Kidney (tissue), 14 donors: ENCODE data around the gene KLHDC2. TPM values are rescaled to one million over a fixed set of nuclear protein-coding genes. Genes with fewer than 3 reads are reported as not detected.
"Not testable (repeated sequence)": the region's sequence is repeated elsewhere in the genome, so short reads cannot be mapped to it uniquely, and the experiment has no call there.

Experiments
- DNase-seq, 5 donors: peaks; one replicate each; pipeline ENCODE4 v3.0.0-alpha.2; 2013 to 2020
- FAIRE-seq: peaks from 2 replicates; lab custom pipeline; 2012; peaks lifted over from hg19 to GRCh38; lab: Jason Lieb, UNC
- H3K27ac ChIP-seq, 2 donors: one replicate each; pipeline ENCODE4 v1.7.0; 2013; ENCODE audit warnings: low read depth in 2 of 2, low read length in 2 of 2, inconsistent platforms in 1 of 2
- H3K27me3 ChIP-seq: one replicate; pipeline ENCODE4 v1.7.1; 2013; ENCODE audit warnings: low read length, inconsistent platforms; ENCODE audit not compliant: control insufficient read depth, insufficient read depth
- H3K36me3 ChIP-seq, 3 donors: one replicate each; pipeline versions ENCODE4 v1.7.0 to v1.7.1; 2013; ENCODE audit warnings: low read length in 3 of 3, control low read depth in 1 of 3, inconsistent platforms in 1 of 3; ENCODE audit not compliant: insufficient read depth in 3 of 3, control insufficient read depth in 2 of 3
- H3K4me1 ChIP-seq, 3 donors: one replicate each; pipeline versions ENCODE4 v1.7.0 to v1.7.1; 2013; ENCODE audit warnings: low read length in 3 of 3, inconsistent platforms in 1 of 3, low read depth in 1 of 3; ENCODE audit not compliant: control insufficient read depth in 2 of 3, insufficient read depth in 2 of 3
- H3K4me3 ChIP-seq, 3 donors: one replicate each; pipeline versions ENCODE4 v1.7.0 to v1.8.1; 2013; ENCODE audit warnings: low read length in 3 of 3, control low read depth in 1 of 3, inconsistent platforms in 1 of 3
- H3K9ac ChIP-seq, 3 donors: one replicate each; pipeline versions ENCODE4 v1.7.0 to v1.7.1; 2013; ENCODE audit warnings: low read length in 3 of 3, control low read depth in 1 of 3, inconsistent platforms in 1 of 3
- H3K9me3 ChIP-seq, 3 donors: one replicate each; pipeline versions ENCODE4 v1.7.0 to v1.7.1; 2013; ENCODE audit warnings: low read length in 3 of 3, control low read depth in 1 of 3, inconsistent platforms in 1 of 3; ENCODE audit not compliant: control insufficient read depth in 2 of 3, insufficient read depth in 1 of 3
- intact Hi-C: fragments of 100-400 bp; cut with DNase I; formaldehyde crosslinking; loops from one replicate; pipeline ENCODE4 v1.11.1; 2022
- polyA plus RNA-seq: library from polyadenylated mRNA; stranded (reverse); fragments of 350-450 nt; fragmentation: Illumina TruSeq; extraction: RNeasy Lipid Tissue Mini Kit (QIAGEN cat#74804); gene quantifications from one replicate; pipeline ENCODE4 v1.2.3, GENCODE V29; 2014; ENCODE audit warnings: low read depth, low replicate concordance; ENCODE audit not compliant: insufficient read depth
- total RNA-seq: library from RNA; stranded (reverse); fragmentation: NEBNext Ultra II Directional; extraction: Animal tissue kit (Norgen Biotek cat#: 25700); gene quantifications from one replicate; pipeline ENCODE4 v1.2.1, GENCODE V29; 2021
- TF ChIP-seq, protein P1 (sequence below): IDR thresholded peaks from 3 replicates; pipeline ENCODE4 v1.5.1; 2012; ENCODE audit warnings: mild to moderate bottlenecking, moderate library complexity, borderline replicate concordance; ENCODE audit not compliant: insufficient read depth; ENCODE audit errors: extremely low read depth
- donor health status: control.
- donor health status: control.
- donor health status: control.
- donor health status: control.
- donor health status: control.
- donor health status: DM: yes; HTN: yes; CAD: no.
- donor health status: Normal renal cell carcinoma (clear cell type).

The KLHDC2 gene
- total and polyA plus RNA-seq, 2 donors from 2014 or later: 58.7 to 83.4 TPM

DNA sequence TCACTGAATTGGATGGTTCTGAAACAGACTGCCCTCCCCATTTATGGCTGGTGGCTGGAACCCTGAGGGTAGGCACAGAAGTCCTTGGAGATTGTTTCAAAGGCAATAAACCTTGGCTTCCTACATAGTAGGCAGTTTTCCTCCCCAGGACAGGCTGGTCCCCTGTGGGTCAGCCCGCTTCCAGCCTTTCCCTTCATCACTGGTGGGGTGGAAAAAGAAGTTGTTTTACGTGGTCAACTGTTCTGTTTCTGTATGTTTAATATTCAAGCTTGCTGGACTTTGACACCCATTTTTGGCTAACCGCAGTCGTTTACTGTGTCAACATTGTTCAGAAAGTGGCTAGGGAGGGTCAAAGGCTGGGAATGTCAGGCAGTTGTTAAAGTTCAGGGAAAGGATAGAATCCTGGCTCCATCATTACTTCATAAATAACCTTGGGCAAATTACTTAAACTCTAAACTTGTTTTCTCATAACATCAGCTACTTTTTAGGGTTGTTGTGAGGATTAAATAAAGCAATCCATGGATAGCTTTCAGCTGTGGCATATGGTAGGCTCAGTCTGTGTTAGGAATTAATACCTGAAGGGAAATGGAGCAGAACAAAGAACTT is 2.4 kb downstream of the KLHDC2 start:
- DNase-seq (peak in 4 of 5 donors; percentile 45 to 84 (median 62)), FAIRE-seq (no peak)
- intact Hi-C loops: no loop called here
- Histone ChIP-seq H3K4me1 (peaks cover 6 to 24% (median 18%) of the 10 kb centered on the region in 3 donors), H3K27me3 (no peaks in the 10 kb centered on the region), H3K27ac (peak overlapping the region; percentile 93 to 98), H3K9ac (peak overlapping the region; percentile 33 to 99 (median 46)), H3K9me3 (no peaks in the 10 kb centered on the region), H3K36me3 (peaks cover 0 to 20% (median 7%) of the 10 kb centered on the region in 3 donors), H3K4me3 (peak overlapping the region; percentile 44 to 99 (median 74))
- TF ChIP-seq, protein P1, sequence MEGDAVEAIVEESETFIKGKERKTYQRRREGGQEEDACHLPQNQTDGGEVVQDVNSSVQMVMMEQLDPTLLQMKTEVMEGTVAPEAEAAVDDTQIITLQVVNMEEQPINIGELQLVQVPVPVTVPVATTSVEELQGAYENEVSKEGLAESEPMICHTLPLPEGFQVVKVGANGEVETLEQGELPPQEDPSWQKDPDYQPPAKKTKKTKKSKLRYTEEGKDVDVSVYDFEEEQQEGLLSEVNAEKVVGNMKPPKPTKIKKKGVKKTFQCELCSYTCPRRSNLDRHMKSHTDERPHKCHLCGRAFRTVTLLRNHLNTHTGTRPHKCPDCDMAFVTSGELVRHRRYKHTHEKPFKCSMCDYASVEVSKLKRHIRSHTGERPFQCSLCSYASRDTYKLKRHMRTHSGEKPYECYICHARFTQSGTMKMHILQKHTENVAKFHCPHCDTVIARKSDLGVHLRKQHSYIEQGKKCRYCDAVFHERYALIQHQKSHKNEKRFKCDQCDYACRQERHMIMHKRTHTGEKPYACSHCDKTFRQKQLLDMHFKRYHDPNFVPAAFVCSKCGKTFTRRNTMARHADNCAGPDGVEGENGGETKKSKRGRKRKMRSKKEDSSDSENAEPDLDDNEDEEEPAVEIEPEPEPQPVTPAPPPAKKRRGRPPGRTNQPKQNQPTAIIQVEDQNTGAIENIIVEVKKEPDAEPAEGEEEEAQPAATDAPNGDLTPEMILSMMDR: no peak

DNA sequence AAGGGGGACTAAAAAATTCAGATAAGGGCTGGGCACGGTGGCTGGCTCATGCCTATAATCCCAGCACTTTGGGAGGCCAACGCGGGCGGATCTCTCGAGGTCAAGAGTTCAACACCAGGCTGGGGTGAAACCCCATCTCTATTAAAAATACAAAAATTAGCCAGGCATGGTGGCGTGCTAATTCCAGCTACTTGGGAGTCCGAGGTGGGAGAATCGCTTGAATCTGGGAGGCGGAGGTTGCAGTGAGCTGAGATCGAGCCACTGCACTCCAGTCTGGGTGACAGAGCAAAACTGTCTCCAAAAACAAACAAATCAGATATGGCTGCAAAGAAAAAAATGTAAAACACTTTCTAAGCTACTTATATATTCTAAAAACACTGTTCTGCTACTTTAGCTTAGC is 3.7 kb downstream of the KLHDC2 start:
- H3K9me3 ChIP-seq, DNase-seq, FAIRE-seq, H3K9ac ChIP-seq, H3K27me3 ChIP-seq, H3K4me3 ChIP-seq, intact Hi-C loops: not testable (repeated sequence)
- Histone ChIP-seq H3K4me1 (peaks cover 6 to 24% (median 18%) of the 10 kb centered on the region in 3 donors), H3K27ac (peak overlapping the region in 1 of 2 donors; percentile 29), H3K36me3 (peaks cover 0 to 30% (median 12%) of the 10 kb centered on the region in 3 donors)

DNA sequence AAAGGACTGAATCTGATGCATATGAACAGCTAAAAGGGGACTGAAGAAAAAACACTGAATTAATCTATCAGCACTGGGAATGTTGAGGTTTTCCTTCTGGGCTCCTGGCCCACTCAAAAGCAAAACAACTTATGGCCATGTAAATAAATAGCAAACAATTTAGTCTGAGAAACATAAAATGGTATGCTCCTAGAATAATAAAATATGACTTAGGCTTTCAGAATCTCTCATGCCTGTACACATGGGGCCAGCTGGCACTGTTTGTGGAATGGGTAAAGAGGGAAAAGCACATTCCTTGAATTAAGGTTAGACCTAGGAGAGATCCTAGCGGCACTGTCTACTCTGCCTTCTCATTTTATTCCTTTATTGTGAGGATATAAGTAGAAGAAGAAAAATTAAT is 6.2 kb downstream of the KLHDC2 start:
- intact Hi-C loops: no loop called here
- TF ChIP-seq, protein P1: no peak
- peaks cover 0 to 42% (median 20%) of the 10 kb centered on the region in 3 donors for H3K36me3 ChIP-seq
- no peak for FAIRE-seq
- H3K27me3 ChIP-seq: no peaks in the 10 kb centered on the region
- H3K9ac ChIP-seq: no peak overlapping the region
- no peak overlapping the region for H3K27ac ChIP-seq
- DNase-seq: no peak
- H3K4me1 ChIP-seq: peaks cover 6 to 22% (median 16%) of the 10 kb centered on the region in 3 donors
- H3K4me3 ChIP-seq: no peak overlapping the region
- no peaks in the 10 kb centered on the region for H3K9me3 ChIP-seq

DNA sequence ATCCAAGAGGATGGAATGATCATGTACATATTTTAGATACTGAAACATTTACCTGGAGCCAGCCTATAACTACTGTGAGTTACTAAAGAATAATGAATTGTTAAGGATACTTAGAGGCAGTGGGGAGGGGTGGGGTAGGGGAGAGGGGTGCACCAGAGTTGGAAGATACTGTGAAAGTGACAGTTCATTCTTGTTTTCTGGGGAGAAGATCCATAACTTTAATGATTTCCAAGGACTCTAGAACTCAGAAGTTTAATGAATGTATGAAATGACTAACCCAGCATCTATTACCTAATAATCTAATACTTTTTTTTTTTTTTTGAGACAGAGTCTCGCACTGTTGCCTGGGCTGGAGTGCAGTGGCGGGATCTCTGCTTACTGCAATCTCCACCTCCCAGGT is 10.5 kb downstream of the KLHDC2 start:
- no peaks in the 10 kb centered on the region for H3K27me3 ChIP-seq
- TF ChIP-seq, protein P1: no peak
- DNase-seq (no peak), FAIRE-seq (no peak)
- H3K27ac ChIP-seq: no peak overlapping the region
- intact Hi-C loops: no loop called here
- no peaks in the 10 kb centered on the region for H3K9me3 ChIP-seq
- peaks cover 12 to 76% (median 39%) of the 10 kb centered on the region in 3 donors for H3K36me3 ChIP-seq
- peaks cover 0 to 7% (median 2%) of the 10 kb centered on the region in 3 donors for H3K4me1 ChIP-seq
- H3K9ac ChIP-seq: no peak overlapping the region
- H3K4me3 ChIP-seq: no peak overlapping the region

DNA sequence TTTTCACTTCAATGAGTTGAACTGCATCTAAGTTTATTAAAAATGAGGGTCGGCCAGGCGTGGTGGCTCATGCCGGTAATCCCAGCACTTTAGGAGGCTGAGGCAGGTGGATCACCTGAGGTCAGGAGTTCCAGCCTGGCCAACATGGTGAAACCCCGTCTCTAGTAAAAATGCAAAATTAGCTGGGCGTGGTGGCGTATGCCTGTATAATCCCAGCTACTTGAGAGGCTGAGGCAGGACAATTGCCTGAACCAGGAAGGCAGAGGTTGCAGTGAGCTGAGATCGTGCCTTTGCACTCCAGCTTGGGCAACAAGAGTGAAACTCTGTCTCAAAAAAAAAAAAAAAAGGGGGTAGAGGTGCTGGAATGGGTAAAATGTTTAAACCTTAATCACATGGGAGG is 13.1 kb downstream of the KLHDC2 start:
- FAIRE-seq, H3K9ac ChIP-seq, H3K9me3 ChIP-seq, DNase-seq, H3K4me1 ChIP-seq, intact Hi-C loops, H3K27ac ChIP-seq, H3K4me3 ChIP-seq, H3K27me3 ChIP-seq: not testable (repeated sequence)
- H3K36me3 ChIP-seq: peaks cover 18 to 60% (median 40%) of the 10 kb centered on the region in 3 donors
